PC-3 (cell line): ENCODE data around the gene UNC50. TPM values are rescaled to one million over a fixed set of nuclear protein-coding genes. Genes with fewer than 3 reads are reported as not detected.

ENCODE experiments used
- ATAC-seq: fragments of 200-7000 bp; cut with Tn5 transposase; 2 replicates; pipeline ENCODE4 v1.9.1; 2020; ENCODE audit warnings: mild to moderate bottlenecking, moderate library complexity
- BruUV-seq: library from RNA; stranded (reverse); fragments of 400-500 nt; replicated peaks from 2 replicates; lab custom pipeline; 2021; lab: Mats Ljungman, UMichigan
- CTCF ChIA-PET: fragments of 300-600 bp; sonication (Branson Sonifier 250); formaldehyde crosslinking; loops from one replicate; lab custom pipeline; 2022; ENCODE audit warnings: antibody characterized with exemption; lab: Charles Lee
- POLR2A ChIA-PET: fragments of 300-600 bp; sonication (Branson Sonifier 250); formaldehyde crosslinking; loops from one replicate; lab custom pipeline; 2022; ENCODE audit warnings: antibody characterized with exemption; ENCODE audit not compliant: unreplicated experiment; lab: Charles Lee
- DNase-seq: peaks from one replicate; pipeline ENCODE4 v3.0.0-alpha.2; 2015
- H2AFZ ChIP-seq: fragments of 300-600 bp; sonication (generic); 2 replicates; pipeline ENCODE4 v1.6.0; 2016; ENCODE audit warnings: antibody characterized with exemption, low read length
- H3F3A ChIP-seq: fragments of 300-600 bp; sonication (generic); one replicate; pipeline ENCODE4 v1.6.0; 2017; ENCODE audit warnings: antibody characterized with exemption, low read length, control low read depth, mild to moderate bottlenecking; ENCODE audit not compliant: unreplicated experiment
- H3K27ac ChIP-seq: fragments of 300-600 bp; sonication (generic); 2 replicates; pipeline ENCODE4 v1.5.1; 2016; ENCODE audit warnings: mild to moderate bottlenecking, low read length
- H3K27me3 ChIP-seq: fragments of 300-600 bp; sonication (generic); 2 replicates; pipeline ENCODE4 v1.6.1; 2016; ENCODE audit warnings: low read length, mixed read lengths
- H3K36me3 ChIP-seq: fragments of 300-600 bp; sonication (generic); 2 replicates; pipeline ENCODE4 v1.6.1; 2016; ENCODE audit warnings: low read depth, mixed run types, low read length, mixed read lengths
- H3K4me1 ChIP-seq: fragments of 300-600 bp; sonication (generic); 2 replicates; pipeline ENCODE4 v1.5.1; 2016; ENCODE audit warnings: low read length; ENCODE audit not compliant: insufficient read depth
- H3K4me2 ChIP-seq: fragments of 300-600 bp; sonication (generic); 2 replicates; pipeline ENCODE4 v1.6.0; 2016; ENCODE audit warnings: low read length
- H3K4me3 ChIP-seq: fragments of 300-600 bp; sonication (generic); 2 replicates; pipeline ENCODE4 v1.5.1; 2016; ENCODE audit warnings: mild to moderate bottlenecking, low read length, mixed read lengths
- H3K79me2 ChIP-seq: fragments of 300-600 bp; sonication (generic); 2 replicates; pipeline ENCODE4 v1.6.1; 2017; ENCODE audit warnings: low read length, mixed read lengths
- H3K9ac ChIP-seq: fragments of 300-600 bp; sonication (generic); 2 replicates; pipeline ENCODE4 v1.6.0; 2016; ENCODE audit warnings: mild to moderate bottlenecking, low read length
- H3K9me2 ChIP-seq: fragments of 300-600 bp; sonication (generic); replicated peaks from 2 replicates; pipeline ENCODE4 v1.6.1; 2016; ENCODE audit warnings: mixed run types, low read length, mixed read lengths
- H3K9me3 ChIP-seq: fragments of 300-600 bp; sonication (generic); 2 replicates; pipeline ENCODE4 v1.6.1; 2016; ENCODE audit warnings: low read length, mixed read lengths
- H4K20me1 ChIP-seq: fragments of 300-600 bp; sonication (generic); 2 replicates; pipeline ENCODE4 v1.6.1; 2016; ENCODE audit warnings: low read length, mixed read lengths
- EZH2 ChIP-seq: fragments of 300-600 bp; sonication (generic); IDR thresholded peaks from one replicate; pipeline ENCODE4 v1.6.1; 2017; ENCODE audit warnings: antibody characterized with exemption, mild to moderate bottlenecking, low read length; ENCODE audit not compliant: unreplicated experiment
- EZH2phosphoT487 ChIP-seq: fragments of 300-600 bp; sonication (generic); IDR thresholded peaks from 2 replicates; pipeline ENCODE4 v1.6.1; 2018; ENCODE audit warnings: mild to moderate bottlenecking, antibody characterized with exemption, low read length, borderline replicate concordance
- intact Hi-C: fragments of 100-400 bp; cut with micrococcal nuclease; formaldehyde crosslinking; loops from 2 replicates; pipeline ENCODE4 v1.9.0; 2023
- total RNA-seq: library from RNA; depleted of rRNA; stranded (reverse); fragments of >200 nt; gene quantifications from 2 replicates; pipeline ENCODE4 v1.2.3, GENCODE V29; 2014
- TF ChIP-seq, protein P1 (sequence below): fragments of 300-600 bp; sonication (generic); conservative IDR thresholded peaks from 2 replicates; pipeline ENCODE4 v1.5.1; 2017; ENCODE audit warnings: antibody characterized with exemption, low read depth, mild to moderate bottlenecking, low read length

The UNC50 gene
- total RNA-seq, 1 experiment from 2014 or later, result 26.0 TPM

- Histone ChIP-seq H2AFZ (no peak overlapping the region), H3K9me3 (no peaks in the 10 kb centered on the region), H4K20me1 (no peaks in the 10 kb centered on the region), H3K9ac (no peak overlapping the region), H3K4me1 (no peaks in the 10 kb centered on the region), H3K4me3 (no peak overlapping the region), H3F3A (no peaks in the 10 kb centered on the region), H3K36me3 (no peaks in the 10 kb centered on the region; the same call in none of the 2 replicates), H3K79me2 (no peaks in the 10 kb centered on the region), H3K4me2 (no peak overlapping the region), H3K9me2 (no peaks in the 10 kb centered on the region), H3K27me3 (no peaks in the 10 kb centered on the region), H3K27ac (no peak overlapping the region)
- DNase-seq, result no peak
- no TSS peak for BruUV-seq
- ATAC-seq, result no peak
- TF ChIP-seq EZH2, result no peak
- TF ChIP-seq, protein P1, sequence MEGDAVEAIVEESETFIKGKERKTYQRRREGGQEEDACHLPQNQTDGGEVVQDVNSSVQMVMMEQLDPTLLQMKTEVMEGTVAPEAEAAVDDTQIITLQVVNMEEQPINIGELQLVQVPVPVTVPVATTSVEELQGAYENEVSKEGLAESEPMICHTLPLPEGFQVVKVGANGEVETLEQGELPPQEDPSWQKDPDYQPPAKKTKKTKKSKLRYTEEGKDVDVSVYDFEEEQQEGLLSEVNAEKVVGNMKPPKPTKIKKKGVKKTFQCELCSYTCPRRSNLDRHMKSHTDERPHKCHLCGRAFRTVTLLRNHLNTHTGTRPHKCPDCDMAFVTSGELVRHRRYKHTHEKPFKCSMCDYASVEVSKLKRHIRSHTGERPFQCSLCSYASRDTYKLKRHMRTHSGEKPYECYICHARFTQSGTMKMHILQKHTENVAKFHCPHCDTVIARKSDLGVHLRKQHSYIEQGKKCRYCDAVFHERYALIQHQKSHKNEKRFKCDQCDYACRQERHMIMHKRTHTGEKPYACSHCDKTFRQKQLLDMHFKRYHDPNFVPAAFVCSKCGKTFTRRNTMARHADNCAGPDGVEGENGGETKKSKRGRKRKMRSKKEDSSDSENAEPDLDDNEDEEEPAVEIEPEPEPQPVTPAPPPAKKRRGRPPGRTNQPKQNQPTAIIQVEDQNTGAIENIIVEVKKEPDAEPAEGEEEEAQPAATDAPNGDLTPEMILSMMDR, result no peak
- no peak for TF ChIP-seq EZH2phosphoT487
- POLR2A ChIA-PET, result no interaction called here
- CTCF ChIA-PET, result no interaction called here
- intact Hi-C loops, result no loop called here
Measured at GRCh38 chr2:98572676-98573075, 35.7 kb upstream of the UNC50 start.

DNA sequence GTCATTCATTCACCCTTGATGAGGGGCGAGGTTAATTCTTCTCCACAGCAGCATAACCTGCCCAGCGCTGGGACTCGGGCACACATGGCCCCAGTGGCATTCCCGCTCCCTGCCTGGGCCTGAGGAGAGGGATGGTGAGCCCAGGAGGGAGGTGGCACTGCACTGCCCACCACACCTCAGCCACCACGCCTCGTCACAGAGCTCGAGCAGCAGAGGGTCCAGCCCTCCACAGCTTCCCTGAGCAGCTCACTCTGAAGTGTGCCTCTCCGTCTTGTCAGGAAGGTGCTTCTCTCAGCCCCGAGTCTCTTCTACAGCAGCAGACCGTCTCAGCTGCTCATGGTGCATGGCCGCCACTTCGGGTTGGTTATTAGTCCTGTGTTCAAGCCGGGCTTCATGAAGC, 35.0 kb upstream of the UNC50 start:
- ATAC-seq (no peak), DNase-seq (no peak)
- TF ChIP-seq EZH2phosphoT487 (no peak), EZH2 (no peak)
- TF ChIP-seq, protein P1, result no peak
- Histone ChIP-seq H3K9me2 (no peaks in the 10 kb centered on the region), H2AFZ (no peak overlapping the region), H3K27ac (no peak overlapping the region), H4K20me1 (no peaks in the 10 kb centered on the region), H3K27me3 (no peaks in the 10 kb centered on the region), H3K4me1 (no peaks in the 10 kb centered on the region), H3K4me2 (no peak overlapping the region), H3K9me3 (no peaks in the 10 kb centered on the region), H3K9ac (no peak overlapping the region), H3K79me2 (no peaks in the 10 kb centered on the region), H3K4me3 (no peak overlapping the region), H3F3A (no peaks in the 10 kb centered on the region), H3K36me3 (no peaks in the 10 kb centered on the region; the same call in none of the 2 replicates)
- intact Hi-C loops, result no loop called here
- ChIA-PET CTCF (no interaction called here), POLR2A (no interaction called here)
- BruUV-seq, result no TSS peak

DNA sequence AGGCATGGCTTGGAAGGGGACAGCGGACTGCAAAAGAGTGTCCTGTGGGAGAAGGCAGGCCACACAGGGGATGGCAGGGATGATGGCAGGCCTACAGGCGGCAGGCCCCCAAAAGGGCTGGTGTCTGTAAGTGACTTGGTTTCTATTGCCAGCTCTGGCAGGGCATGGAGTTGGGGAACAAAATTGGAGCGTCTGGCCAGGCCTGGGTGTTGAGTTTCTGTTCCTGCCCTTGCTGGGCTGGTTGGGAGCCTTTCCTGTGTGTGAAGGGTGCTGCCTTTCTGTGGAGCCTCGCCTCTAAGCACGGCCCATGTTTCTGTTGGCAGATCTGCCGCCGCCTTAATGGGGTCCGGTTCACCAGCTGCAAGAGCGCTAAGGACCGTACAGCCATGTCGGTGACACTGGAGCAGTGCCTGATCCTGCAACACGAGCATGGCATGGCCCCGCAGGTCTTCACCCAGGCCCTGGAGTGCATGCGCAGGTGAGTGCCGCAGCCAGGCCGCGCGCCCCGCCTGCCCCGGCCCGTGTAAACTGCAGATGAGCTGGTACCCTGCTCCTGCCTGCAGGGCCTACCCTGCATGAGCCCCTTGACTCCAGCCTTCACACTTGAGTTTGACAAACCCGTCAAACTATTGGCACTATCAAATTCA, 31.6 kb upstream of the UNC50 start:
- CTCF ChIA-PET, result no interaction called here
- no TSS peak for BruUV-seq
- H3K79me2 ChIP-seq, result no peaks in the 10 kb centered on the region
- no peak overlapping the region for H2AFZ ChIP-seq
- POLR2A ChIA-PET, result no interaction called here
- H3K4me3 ChIP-seq, result no peak overlapping the region
- H3K36me3 ChIP-seq, result no peaks in the 10 kb centered on the region
- DNase-seq, result no peak
- H4K20me1 ChIP-seq, result no peaks in the 10 kb centered on the region
- H3K4me2 ChIP-seq, result no peak overlapping the region
- intact Hi-C loops, result no loop called here
- H3K27ac ChIP-seq, result no peak overlapping the region
- no peaks in the 10 kb centered on the region for H3K9me2 ChIP-seq
- H3F3A ChIP-seq, result no peaks in the 10 kb centered on the region
- no peaks in the 10 kb centered on the region for H3K27me3 ChIP-seq
- TF ChIP-seq EZH2phosphoT487 (no peak), EZH2 (no peak)
- TF ChIP-seq, protein P1, result no peak
- H3K4me1 ChIP-seq, result no peaks in the 10 kb centered on the region
- H3K9me3 ChIP-seq, result no peaks in the 10 kb centered on the region
- no peak for ATAC-seq
- H3K9ac ChIP-seq, result no peak overlapping the region
